ENCODE data around the gene RAD51C. TPM values are rescaled to one million over a fixed set of nuclear protein-coding genes. Genes with fewer than 3 reads are reported as not detected.
"Not testable (repeated sequence)": the region's sequence is repeated elsewhere in the genome, so short reads cannot be mapped to it uniquely, and the experiment has no call there.

The RAD51C gene
- total RNA-seq, 3 donors from 2014 or later (not counting 1 experiment from before 2014, with no cell fraction given), result 13.4 to 18.9 (median 17.1) TPM

DNA sequence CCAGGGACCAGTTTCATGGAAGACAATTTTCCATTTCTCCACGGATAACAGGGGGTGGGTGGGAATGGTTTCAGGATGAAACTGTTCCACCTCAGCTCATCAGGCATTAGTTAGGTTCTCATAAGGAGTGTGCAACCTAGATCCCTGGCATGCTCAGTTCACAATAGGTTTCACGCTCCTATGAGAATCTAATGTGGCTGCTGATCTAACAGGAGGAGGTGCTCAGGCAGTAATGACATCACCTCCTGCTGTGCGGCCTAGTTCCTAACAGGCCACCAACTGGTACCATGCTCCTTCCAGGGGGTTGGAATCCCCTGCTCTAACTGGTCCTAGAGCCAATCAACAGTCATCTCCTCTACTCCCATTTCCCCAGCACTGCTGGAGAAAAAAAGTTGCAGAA lies 20.4 kb upstream of the RAD51C start:
- no peak overlapping the region for H3K4me3 ChIP-seq (ENCODE audit: low read length)
- TF ChIP-seq, protein P1, sequence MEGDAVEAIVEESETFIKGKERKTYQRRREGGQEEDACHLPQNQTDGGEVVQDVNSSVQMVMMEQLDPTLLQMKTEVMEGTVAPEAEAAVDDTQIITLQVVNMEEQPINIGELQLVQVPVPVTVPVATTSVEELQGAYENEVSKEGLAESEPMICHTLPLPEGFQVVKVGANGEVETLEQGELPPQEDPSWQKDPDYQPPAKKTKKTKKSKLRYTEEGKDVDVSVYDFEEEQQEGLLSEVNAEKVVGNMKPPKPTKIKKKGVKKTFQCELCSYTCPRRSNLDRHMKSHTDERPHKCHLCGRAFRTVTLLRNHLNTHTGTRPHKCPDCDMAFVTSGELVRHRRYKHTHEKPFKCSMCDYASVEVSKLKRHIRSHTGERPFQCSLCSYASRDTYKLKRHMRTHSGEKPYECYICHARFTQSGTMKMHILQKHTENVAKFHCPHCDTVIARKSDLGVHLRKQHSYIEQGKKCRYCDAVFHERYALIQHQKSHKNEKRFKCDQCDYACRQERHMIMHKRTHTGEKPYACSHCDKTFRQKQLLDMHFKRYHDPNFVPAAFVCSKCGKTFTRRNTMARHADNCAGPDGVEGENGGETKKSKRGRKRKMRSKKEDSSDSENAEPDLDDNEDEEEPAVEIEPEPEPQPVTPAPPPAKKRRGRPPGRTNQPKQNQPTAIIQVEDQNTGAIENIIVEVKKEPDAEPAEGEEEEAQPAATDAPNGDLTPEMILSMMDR (IDR thresholded peaks at IDR 0.05), result no peak
- H3K9me3 Mint-ChIP-seq, result no peaks in the 10 kb centered on the region
- ATAC-seq (no peak), DNase-seq (no peak)
- WGBS (ENCODE audit: insufficient coverage), result 95% methylated on average over 3 of the region's 3 CpGs
- no peaks in the 10 kb centered on the region for H3K4me1 ChIP-seq (ENCODE audit: control insufficient read depth, insufficient read depth, low read length)
- no peaks in the 10 kb centered on the region for H3K36me3 Mint-ChIP-seq
- intact Hi-C loops (cut with micrococcal nuclease), result no loop called here
- H3K27me3 Mint-ChIP-seq (ENCODE audit: low read depth in 2 of 2), result peaks cover 5 to 24% of the 10 kb centered on the region in 2 donors
- no peak overlapping the region for H3K27ac ChIP-seq (ENCODE audit: low read length)
- H3K27me3 ChIP-seq (ENCODE audit: control insufficient read depth, insufficient read depth, low read length), result no peaks in the 10 kb centered on the region
- no peaks in the 10 kb centered on the region for H3K36me3 ChIP-seq (ENCODE audit: control insufficient read depth, insufficient read depth, low read length)
- no peak overlapping the region for H3K27ac Mint-ChIP-seq
- peaks cover 0 to 1% of the 10 kb centered on the region in 2 donors for H3K4me1 Mint-ChIP-seq
- H3K9me3 ChIP-seq (ENCODE audit: control insufficient read depth, insufficient read depth, low read length), result no peaks in the 10 kb centered on the region
- no peak overlapping the region for H3K4me3 Mint-ChIP-seq

GRCh38 chr17:58677194-58677880 lies 15.1 kb upstream of the RAD51C start:
- Mint-ChIP-seq H3K4me1 (peaks cover 0 to 9% of the 10 kb centered on the region in 2 donors), H3K27me3 (ENCODE audit: low read depth in 2 of 2) (peaks cover 6 to 7% of the 10 kb centered on the region in 2 donors), H3K9me3 (no peaks in the 10 kb centered on the region), H3K4me3 (no peak overlapping the region), H3K36me3 (no peaks in the 10 kb centered on the region), H3K27ac (no peak overlapping the region)
- DNase-seq (no peak), ATAC-seq (no peak)
- TF ChIP-seq, protein P1 (IDR thresholded peaks at IDR 0.05), result no peak
- intact Hi-C loops (cut with micrococcal nuclease), result no loop called here
- Histone ChIP-seq H3K4me3 (ENCODE audit: low read length) (no peak overlapping the region), H3K27me3 (ENCODE audit: control insufficient read depth, insufficient read depth, low read length) (peaks cover 3% of the 10 kb centered on the region), H3K36me3 (ENCODE audit: control insufficient read depth, insufficient read depth, low read length) (no peaks in the 10 kb centered on the region), H3K9me3 (ENCODE audit: control insufficient read depth, insufficient read depth, low read length) (no peaks in the 10 kb centered on the region), H3K27ac (ENCODE audit: low read length) (no peak overlapping the region), H3K4me1 (ENCODE audit: control insufficient read depth, insufficient read depth, low read length) (no peaks in the 10 kb centered on the region)
- WGBS (ENCODE audit: insufficient coverage), result 75% methylated on average over 4 of the region's 4 CpGs

DNA sequence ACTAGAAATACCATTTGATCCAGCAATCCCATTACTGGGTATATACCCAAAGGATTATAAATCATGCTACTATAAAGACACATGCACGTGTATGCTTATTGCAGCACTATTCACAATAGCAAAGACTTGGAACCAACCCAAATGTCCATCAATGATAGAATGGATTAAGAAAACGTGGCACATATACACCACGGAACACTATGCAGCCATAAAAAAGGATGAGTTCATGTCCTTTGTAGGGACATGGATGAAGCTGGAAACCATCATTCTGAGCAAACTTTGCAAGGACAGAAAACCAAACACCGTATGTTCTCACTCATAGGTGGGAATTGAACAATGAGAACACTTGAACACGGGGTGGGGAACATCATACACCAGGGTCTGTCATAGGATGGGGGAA lies 14.1 kb upstream of the RAD51C start:
- DNase-seq; H3K4me3 ChIP-seq (ENCODE audit: low read length); H3K27ac Mint-ChIP-seq; H3K4me1 ChIP-seq (ENCODE audit: control insufficient read depth, insufficient read depth, low read length); intact Hi-C loops (cut with micrococcal nuclease); H3K9me3 ChIP-seq (ENCODE audit: control insufficient read depth, insufficient read depth, low read length); ATAC-seq; H3K4me3 Mint-ChIP-seq; H3K27me3 Mint-ChIP-seq (ENCODE audit: low read depth in 2 of 2); H3K9me3 Mint-ChIP-seq; H3K27ac ChIP-seq (ENCODE audit: low read length); H3K4me1 Mint-ChIP-seq; H3K27me3 ChIP-seq (ENCODE audit: control insufficient read depth, insufficient read depth, low read length); H3K36me3 ChIP-seq (ENCODE audit: control insufficient read depth, insufficient read depth, low read length); H3K36me3 Mint-ChIP-seq: not testable (repeated sequence)
- WGBS (ENCODE audit: insufficient coverage), result 96% methylated on average over 2 of the region's 5 CpGs

DNA sequence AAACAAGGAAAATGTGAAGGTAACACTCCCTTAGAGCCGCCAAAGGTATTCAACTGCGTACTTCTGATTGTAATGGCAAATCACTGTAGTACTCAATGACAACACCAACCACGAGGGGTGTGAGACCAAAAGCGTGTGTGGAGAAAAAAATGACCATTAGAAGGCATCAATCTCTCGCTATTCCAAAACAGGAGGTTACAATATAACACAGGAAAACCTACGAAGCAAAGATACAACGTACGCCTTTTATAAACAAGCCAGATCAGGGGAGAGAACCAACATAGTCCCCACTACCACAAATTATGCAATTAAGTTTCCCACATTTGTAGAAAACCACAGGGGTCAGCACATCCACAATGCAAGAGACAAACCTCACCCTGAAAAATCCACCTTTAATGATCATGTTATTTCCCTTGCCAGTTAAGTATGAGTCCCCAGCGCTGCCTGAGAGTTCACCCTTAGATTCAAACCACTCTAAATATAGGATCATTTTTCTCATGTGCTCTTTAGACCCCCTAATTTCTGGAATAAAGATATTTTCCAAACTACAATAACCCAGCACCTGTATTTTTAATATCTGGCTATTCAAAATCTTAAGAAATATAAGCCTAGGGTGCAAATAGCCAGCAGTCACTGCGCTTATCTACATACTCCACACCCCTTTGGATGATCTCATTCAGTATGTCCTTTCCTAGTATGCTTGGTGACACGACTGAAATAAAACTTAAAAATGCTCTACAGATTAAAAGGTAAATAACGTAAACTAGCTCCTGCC lies 13.0 kb upstream of the RAD51C start:
- Mint-ChIP-seq H3K36me3 (no peaks in the 10 kb centered on the region), H3K4me1 (peaks cover 0 to 9% of the 10 kb centered on the region in 2 donors), H3K27ac (no peak overlapping the region), H3K27me3 (ENCODE audit: low read depth in 2 of 2) (peaks cover 6 to 7% of the 10 kb centered on the region in 2 donors), H3K4me3 (no peak overlapping the region), H3K9me3 (no peaks in the 10 kb centered on the region)
- Histone ChIP-seq H3K27me3 (ENCODE audit: control insufficient read depth, insufficient read depth, low read length) (peaks cover 3% of the 10 kb centered on the region), H3K9me3 (ENCODE audit: control insufficient read depth, insufficient read depth, low read length) (no peaks in the 10 kb centered on the region), H3K27ac (ENCODE audit: low read length) (no peak overlapping the region), H3K36me3 (ENCODE audit: control insufficient read depth, insufficient read depth, low read length) (no peaks in the 10 kb centered on the region), H3K4me1 (ENCODE audit: control insufficient read depth, insufficient read depth, low read length) (no peaks in the 10 kb centered on the region), H3K4me3 (ENCODE audit: low read length) (no peak overlapping the region)
- 70% methylated on average over 9 of the region's 12 CpGs for WGBS (ENCODE audit: insufficient coverage)
- DNase-seq (no peak), ATAC-seq (peak in 2 of 3 donors; percentile 24 to 53)
- TF ChIP-seq, protein P1 (IDR thresholded peaks at IDR 0.05), result no peak
- intact Hi-C loops (cut with micrococcal nuclease), result no loop called here

All from natural killer cell (primary cell).